Measurements from ENCODE around the gene CPOX. TPM values are rescaled to one million over a fixed set of nuclear protein-coding genes. Genes with fewer than 3 reads are reported as not detected.

Gene CPOX
- total RNA-seq, 2 experiments from 2014 or later, result 7.0 to 10.5 TPM

DNA sequence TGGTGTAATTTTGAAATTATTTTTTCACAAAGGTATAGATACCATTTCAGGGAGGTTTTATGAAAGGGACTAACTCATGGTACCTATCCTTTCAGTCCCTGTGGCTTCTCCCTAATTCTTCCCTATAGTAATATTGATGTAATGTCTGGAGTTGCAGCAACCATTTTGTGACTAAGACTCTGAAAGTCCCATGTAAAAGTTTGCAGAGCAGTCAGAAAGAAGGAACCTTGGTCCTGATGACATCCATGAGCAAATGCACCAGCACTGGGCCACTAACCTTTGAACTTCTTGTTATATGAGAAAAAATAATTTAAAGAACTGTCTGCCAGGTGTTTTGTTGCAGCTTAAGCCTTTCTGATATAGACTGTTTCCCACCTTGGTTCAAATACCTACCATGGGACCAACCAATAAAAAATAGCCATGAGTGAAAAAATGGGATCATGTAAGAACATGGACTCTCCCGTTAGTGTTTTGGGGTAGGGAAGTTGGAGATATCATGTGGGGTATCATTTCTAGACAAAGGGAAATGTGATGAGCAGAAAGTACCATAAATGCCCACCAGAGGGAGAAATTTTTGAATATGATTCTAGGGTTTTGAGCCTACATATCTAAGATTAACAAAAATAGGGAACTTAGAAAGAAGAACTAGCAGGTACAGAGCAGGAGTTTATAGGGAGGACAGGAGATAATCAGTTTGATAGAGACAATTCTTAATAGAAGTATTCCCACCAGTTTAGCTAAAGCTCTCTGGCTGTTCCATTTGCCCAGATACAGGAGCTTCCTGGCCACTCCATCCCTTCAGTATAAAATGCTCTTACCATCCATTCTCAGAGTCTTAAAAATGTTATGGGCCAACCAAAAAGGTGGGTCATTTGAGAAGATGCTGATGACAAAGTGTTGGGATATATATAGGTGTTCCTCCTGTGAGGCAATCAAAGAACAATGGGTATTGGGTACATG is 3.4 kb upstream of the CPOX start:
- H3K27me3 ChIP-seq (ENCODE audit: control insufficient read depth in 1 of 2, insufficient read depth in 2 of 2, low read length in 2 of 2), result no peaks in the 10 kb centered on the region
- no peak overlapping the region for H3K4me3 ChIP-seq (ENCODE audit: low read length)
- Mint-ChIP-seq H3K27me3 (no peaks in the 10 kb centered on the region), H3K4me3 (peak overlapping the region; percentile 43), H3K27ac (no peak overlapping the region), H3K36me3 (ENCODE audit: low read depth) (peaks cover 5% of the 10 kb centered on the region), H3K9me3 (no peaks in the 10 kb centered on the region), H3K4me1 (ENCODE audit: low read depth) (peaks cover 24% of the 10 kb centered on the region)
- ChIA-PET POLR2A (interaction anchor here (6.1 kb wide), 1 partner anchor 75 kb away, joined by 67 read pairs; the partner anchor contains the start of gene CLDND1), CTCF (interaction anchor here (0.6 to 0.7 kb wide), 2 partner anchors 14 to 18 kb away, joined by 3 to 4 read pairs; no protein-coding TSS in a partner anchor)
- H3K4me1 ChIP-seq (ENCODE audit: insufficient read depth, low read length), result peaks cover 16% of the 10 kb centered on the region
- no peak overlapping the region for H3K27ac ChIP-seq (ENCODE audit: low read depth in 1 of 2, low read length in 2 of 2)
- H3K9me3 ChIP-seq (ENCODE audit: control insufficient read depth in 1 of 2, insufficient read depth in 1 of 2, low read length in 2 of 2), result no peaks in the 10 kb centered on the region
- no peaks in the 10 kb centered on the region for H3K36me3 ChIP-seq (ENCODE audit: insufficient read depth, low read length)
- intact Hi-C loops (cut with DNase I, micrococcal nuclease), result loop anchor here (2.0 to 10.0 kb wide), 7 partner anchors 35 to 1658 kb away; partner anchors contain the start of genes CMSS1 (in 1 of the 2) and DCBLD2 (in 1 of the 2)
- TF ChIP-seq, protein P1, sequence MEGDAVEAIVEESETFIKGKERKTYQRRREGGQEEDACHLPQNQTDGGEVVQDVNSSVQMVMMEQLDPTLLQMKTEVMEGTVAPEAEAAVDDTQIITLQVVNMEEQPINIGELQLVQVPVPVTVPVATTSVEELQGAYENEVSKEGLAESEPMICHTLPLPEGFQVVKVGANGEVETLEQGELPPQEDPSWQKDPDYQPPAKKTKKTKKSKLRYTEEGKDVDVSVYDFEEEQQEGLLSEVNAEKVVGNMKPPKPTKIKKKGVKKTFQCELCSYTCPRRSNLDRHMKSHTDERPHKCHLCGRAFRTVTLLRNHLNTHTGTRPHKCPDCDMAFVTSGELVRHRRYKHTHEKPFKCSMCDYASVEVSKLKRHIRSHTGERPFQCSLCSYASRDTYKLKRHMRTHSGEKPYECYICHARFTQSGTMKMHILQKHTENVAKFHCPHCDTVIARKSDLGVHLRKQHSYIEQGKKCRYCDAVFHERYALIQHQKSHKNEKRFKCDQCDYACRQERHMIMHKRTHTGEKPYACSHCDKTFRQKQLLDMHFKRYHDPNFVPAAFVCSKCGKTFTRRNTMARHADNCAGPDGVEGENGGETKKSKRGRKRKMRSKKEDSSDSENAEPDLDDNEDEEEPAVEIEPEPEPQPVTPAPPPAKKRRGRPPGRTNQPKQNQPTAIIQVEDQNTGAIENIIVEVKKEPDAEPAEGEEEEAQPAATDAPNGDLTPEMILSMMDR (IDR thresholded peaks at IDR 0.05), result peak; percentile 80
- DNase-seq (peak in 3 of 14 experiments; percentile 50 to 69 (median 66)), ATAC-seq (ENCODE audit: poor library complexity) (no peak)

DNA sequence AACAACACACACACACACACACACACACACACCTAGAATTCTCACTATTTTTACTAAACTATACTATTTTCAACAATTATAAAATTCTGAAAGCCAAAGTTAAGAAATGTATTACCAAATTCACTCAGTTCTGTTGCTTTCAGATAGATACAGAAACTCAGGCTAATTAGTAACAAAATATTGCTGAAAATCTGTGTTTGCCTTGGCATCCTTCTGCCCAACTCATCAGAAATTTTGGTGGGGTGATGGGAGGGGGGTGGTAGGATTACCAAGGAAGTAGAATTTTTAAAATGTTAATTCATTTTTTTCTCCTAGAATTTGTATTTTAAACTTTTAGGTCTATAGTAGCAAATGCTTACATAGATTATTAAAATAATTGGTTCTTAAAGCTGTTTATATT is 2.7 kb upstream of the CPOX start:
- no peaks in the 10 kb centered on the region for H3K9me3 ChIP-seq (ENCODE audit: control insufficient read depth in 1 of 2, insufficient read depth in 1 of 2, low read length in 2 of 2)
- H3K36me3 ChIP-seq (ENCODE audit: insufficient read depth, low read length), result peaks cover under 1% of the 10 kb centered on the region
- ChIA-PET CTCF (interaction anchor here (0.6 to 0.7 kb wide), 2 partner anchors 15 to 19 kb away, joined by 3 to 4 read pairs; no protein-coding TSS in a partner anchor), POLR2A (interaction anchor here (6.1 kb wide), 1 partner anchor 74 kb away, joined by 67 read pairs; the partner anchor contains the start of gene CLDND1)
- intact Hi-C loops (cut with DNase I, micrococcal nuclease), result loop anchor here (2.0 to 10.0 kb wide), 7 partner anchors 34 to 1659 kb away; partner anchors contain the start of genes CMSS1 (in 1 of the 2) and DCBLD2 (in 1 of the 2)
- Mint-ChIP-seq H3K4me3 (no peak overlapping the region), H3K27me3 (no peaks in the 10 kb centered on the region), H3K4me1 (ENCODE audit: low read depth) (peaks cover 31% of the 10 kb centered on the region), H3K36me3 (ENCODE audit: low read depth) (peaks cover 10% of the 10 kb centered on the region), H3K27ac (no peak overlapping the region), H3K9me3 (no peaks in the 10 kb centered on the region)
- DNase-seq (no peak), ATAC-seq (ENCODE audit: poor library complexity) (no peak)
- H3K27ac ChIP-seq (ENCODE audit: low read depth in 1 of 2, low read length in 2 of 2), result no peak overlapping the region
- TF ChIP-seq, protein P1 (IDR thresholded peaks at IDR 0.05), result no peak
- no peak overlapping the region for H3K4me3 ChIP-seq (ENCODE audit: low read length)
- H3K27me3 ChIP-seq (ENCODE audit: control insufficient read depth in 1 of 2, insufficient read depth in 2 of 2, low read length in 2 of 2), result no peaks in the 10 kb centered on the region
- H3K4me1 ChIP-seq (ENCODE audit: insufficient read depth, low read length), result peaks cover 16% of the 10 kb centered on the region

DNA sequence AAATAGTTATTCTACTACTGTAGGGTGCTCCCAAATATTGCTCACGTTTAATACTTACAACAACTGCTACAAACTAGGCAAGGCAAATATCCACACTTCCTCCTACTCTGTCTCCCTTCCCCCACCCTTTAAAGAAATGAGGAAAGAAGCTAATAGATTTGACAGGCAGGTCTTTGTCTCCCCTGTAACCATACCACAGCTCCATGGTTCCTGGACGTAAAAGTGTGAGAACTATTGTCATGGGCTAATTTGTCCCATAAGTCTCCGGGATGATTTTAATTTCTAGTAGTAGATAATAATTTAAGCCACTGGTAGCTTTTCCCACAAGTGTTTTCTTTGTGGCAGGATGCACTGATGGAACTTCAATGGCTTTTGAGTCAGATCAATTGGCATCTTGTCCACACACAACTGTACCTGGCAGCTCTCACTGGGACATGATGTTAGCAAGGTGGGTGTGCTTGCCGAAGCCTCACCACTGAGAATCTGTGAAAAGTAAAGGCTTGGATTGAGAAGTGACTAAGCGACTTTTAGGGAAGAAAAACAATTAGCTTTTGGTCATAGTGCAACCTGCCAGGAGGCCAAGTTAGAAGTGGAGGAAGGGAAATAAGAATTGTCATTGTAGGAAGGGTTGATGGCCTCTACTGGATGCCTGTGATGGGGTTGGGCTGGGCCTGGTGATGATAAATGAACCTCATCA is 1.4 kb upstream of the CPOX start:
- Histone ChIP-seq H3K36me3 (ENCODE audit: insufficient read depth, low read length) (peaks cover 12% of the 10 kb centered on the region), H3K27me3 (ENCODE audit: control insufficient read depth in 1 of 2, insufficient read depth in 2 of 2, low read length in 2 of 2) (no peaks in the 10 kb centered on the region), H3K9me3 (ENCODE audit: control insufficient read depth in 1 of 2, insufficient read depth in 1 of 2, low read length in 2 of 2) (no peaks in the 10 kb centered on the region), H3K4me1 (ENCODE audit: insufficient read depth, low read length) (peaks cover 16% of the 10 kb centered on the region), H3K27ac (ENCODE audit: low read depth in 1 of 2, low read length in 2 of 2) (no peak overlapping the region), H3K4me3 (ENCODE audit: low read length) (no peak overlapping the region)
- no peaks in the 10 kb centered on the region for H3K9me3 Mint-ChIP-seq
- POLR2A ChIA-PET, result interaction anchor here (2.4 to 6.1 kb wide), 2 partner anchors 73 to 307 kb away, joined by 11 to 67 read pairs; partner anchors contain the start of genes CLDND1 and DCBLD2
- TF ChIP-seq, protein P1 (IDR thresholded peaks at IDR 0.05), result no peak
- H3K36me3 Mint-ChIP-seq (ENCODE audit: low read depth), result peaks cover 22% of the 10 kb centered on the region
- CTCF ChIA-PET, result interaction anchor here (0.9 kb wide), 1 partner anchor 16 kb away, joined by 3 read pairs; no protein-coding TSS in a partner anchor
- intact Hi-C loops (cut with DNase I, micrococcal nuclease), result loop anchor here (5.0 to 10.0 kb wide), 7 partner anchors 32 to 1660 kb away; partner anchors contain the start of genes CMSS1 (in 1 of the 2) and DCBLD2 (in 1 of the 2)
- ATAC-seq (ENCODE audit: poor library complexity) (no peak), DNase-seq (no peak)
- H3K27ac Mint-ChIP-seq, result no peak overlapping the region
- peak overlapping the region; percentile 76 for H3K4me3 Mint-ChIP-seq
- peaks cover 35% of the 10 kb centered on the region for H3K4me1 Mint-ChIP-seq (ENCODE audit: low read depth)
- H3K27me3 Mint-ChIP-seq, result no peaks in the 10 kb centered on the region

Measured in CD4-positive, alpha-beta T cell (primary cell).